ENCODE measurements around the gene C19orf53. TPM values are rescaled to one million over a fixed set of nuclear protein-coding genes. Genes with fewer than 3 reads are reported as not detected.
"Not testable (repeated sequence)": the region's sequence is repeated elsewhere in the genome, so short reads cannot be mapped to it uniquely, and the experiment has no call there.

Gene C19orf53
- total RNA-seq, 1 donor from 2014 or later, result 71.5 TPM

DNA sequence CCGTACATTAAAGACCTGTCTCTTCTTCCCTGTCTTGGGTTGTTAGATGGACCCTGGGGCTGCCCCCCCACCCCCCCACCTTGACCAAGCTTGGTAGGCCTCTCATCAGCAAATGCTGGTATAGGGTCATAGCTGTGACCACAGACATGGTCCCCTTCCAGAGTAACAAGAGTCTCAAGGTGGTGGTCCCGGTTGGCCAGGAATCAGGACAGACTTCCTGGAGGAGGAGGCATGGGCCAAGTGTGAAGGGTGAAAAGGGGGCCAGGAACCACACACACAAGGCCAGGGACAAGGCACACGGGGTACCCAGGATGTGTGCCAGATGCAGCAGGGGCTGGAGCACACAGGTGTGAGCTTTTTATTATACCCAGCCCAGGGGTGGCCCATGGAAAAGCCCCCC, 11.0 kb upstream of the C19orf53 start:
- no peak for DNase-seq (ENCODE audit: low spot score)

DNA sequence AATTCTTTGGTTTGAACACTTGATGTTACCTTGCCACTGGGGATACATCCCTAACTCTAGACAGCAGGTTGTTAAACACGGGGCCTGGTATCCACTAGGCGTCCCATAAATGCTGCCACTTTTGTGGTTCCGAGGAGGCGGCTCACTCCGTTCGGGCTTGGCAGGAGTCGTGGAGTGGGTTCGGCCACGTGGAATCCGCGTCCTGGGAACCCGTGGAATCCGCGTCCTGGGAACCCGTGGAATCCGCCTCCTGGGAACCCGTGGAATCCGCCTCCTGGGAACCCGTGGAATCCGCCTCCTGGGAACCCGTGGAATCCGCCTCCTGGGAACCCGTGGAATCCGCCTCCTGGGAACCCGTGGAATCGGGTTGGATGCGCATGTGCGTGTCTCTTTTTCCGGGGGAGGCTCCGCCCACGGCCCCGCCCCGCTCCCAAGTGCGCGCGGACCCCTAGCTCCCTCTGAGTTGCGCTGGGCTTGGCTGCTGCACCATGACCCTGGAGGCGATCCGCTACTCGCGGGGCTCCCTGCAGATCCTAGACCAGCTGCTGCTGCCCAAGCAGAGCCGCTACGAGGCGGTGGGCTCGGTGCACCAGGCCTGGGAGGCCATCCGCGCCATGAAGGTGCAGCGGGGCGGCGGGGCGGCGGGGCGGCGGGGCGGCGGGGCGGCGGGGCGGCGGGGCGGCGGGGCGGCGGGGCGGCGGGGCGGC, 10.0 kb upstream of the C19orf53 start, which contains the start of gene MRI1:
Gene MRI1, plus strand, starts transcription at position 422 of the 707 bp plus-strand sequence. Its CDS starts 67 bp downstream, at position 489.
- no peak for DNase-seq (ENCODE audit: low spot score)

DNA sequence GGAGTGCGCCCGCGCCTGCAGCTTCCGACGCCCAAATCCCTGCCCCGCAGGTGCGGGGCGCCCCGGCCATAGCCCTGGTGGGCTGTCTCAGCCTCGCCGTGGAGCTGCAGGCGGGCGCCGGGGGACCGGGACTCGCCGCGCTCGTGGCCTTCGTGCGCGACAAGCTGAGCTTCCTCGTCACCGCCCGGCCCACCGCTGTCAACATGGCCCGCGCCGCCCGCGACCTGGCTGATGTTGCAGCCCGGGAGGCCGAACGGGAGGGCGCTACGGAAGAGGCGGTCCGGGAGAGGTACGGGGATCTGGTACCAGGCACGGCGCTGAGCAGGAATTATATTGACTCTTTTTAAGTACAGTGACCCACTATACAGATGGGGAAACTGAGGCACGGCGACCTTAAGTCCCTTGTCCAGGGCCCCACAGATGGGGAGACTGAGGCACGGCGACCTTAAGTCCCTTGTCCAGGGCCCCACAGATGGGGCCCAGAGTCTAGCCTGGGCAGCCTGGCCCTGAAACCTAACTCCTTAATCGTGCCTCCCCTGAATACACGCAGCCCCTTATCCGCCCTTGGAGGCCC, 9.3 kb upstream of the C19orf53 start:
- DNase-seq (ENCODE audit: low spot score), result no peak

DNA sequence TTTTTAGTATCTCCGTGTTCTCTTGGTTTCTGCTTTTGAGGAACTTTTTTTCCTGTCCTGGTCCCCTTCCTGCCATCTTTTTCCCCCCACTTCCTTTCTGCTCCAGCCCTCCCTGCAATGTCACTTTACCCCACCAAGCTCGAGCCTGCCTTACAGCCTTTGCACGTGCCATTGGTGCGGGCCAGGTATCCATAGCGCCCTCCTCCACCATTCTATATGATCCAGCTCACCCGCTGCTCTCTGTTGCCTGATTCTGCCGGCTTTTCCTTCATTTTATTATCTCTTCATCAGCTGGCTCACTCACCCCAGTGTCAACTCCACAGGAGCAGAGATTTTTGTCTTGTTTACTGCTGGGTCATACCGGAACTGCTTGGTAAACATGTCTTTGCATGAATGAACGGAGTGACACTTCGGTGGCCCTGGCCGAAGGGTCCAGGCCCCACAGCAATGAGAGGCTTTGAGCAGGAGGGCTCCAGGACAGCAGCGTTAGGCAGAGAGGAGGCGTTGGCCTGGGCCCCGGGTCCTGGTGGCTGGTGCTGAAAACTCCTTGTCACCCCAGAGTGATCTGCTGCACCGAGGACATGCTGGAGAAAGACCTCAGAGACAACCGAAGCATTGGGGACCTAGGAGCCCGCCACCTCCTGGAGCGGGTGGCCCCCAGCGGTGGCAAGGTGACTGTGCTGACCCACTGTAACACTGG, 8.7 kb upstream of the C19orf53 start:
- DNase-seq (ENCODE audit: low spot score), result no peak

DNA sequence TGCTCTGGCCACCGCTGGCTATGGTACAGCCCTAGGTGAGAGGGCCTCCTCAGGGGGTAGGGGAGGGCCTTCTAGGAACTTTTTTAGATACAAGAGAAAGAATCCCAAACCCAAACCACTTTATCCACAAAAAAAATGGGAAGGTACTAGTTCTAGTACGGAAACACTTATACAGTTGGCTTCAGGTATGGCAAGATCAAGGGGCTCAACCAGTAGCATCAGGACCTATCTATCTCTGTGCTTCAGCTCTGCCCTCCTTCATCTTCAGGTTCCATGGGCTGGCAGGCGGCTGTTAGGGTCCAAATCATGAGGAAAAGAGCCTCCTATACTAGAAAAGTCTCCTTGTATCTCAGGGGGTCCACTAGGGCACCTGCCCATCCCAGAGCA, 8.2 kb upstream of the C19orf53 start:
- no peak for DNase-seq (ENCODE audit: low spot score)

DNA sequence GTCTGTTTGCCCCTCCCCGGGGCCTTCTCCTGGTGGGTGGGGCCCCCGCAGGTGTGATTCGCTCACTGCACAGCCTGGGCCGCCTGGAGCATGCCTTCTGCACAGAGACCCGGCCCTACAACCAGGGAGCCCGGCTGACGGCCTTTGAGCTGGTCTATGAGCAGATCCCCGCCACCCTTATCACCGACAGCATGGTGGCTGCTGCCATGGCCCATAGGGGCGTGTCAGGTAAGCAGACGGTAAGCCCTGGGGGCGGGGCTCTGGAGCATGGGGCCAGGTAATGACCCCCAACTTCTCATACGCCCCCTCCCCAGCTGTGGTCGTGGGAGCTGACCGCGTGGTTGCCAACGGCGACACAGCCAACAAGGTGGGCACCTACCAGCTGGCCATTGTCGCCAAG, 5.7 kb upstream of the C19orf53 start:
- DNase-seq (ENCODE audit: low spot score), result no peak

DNA sequence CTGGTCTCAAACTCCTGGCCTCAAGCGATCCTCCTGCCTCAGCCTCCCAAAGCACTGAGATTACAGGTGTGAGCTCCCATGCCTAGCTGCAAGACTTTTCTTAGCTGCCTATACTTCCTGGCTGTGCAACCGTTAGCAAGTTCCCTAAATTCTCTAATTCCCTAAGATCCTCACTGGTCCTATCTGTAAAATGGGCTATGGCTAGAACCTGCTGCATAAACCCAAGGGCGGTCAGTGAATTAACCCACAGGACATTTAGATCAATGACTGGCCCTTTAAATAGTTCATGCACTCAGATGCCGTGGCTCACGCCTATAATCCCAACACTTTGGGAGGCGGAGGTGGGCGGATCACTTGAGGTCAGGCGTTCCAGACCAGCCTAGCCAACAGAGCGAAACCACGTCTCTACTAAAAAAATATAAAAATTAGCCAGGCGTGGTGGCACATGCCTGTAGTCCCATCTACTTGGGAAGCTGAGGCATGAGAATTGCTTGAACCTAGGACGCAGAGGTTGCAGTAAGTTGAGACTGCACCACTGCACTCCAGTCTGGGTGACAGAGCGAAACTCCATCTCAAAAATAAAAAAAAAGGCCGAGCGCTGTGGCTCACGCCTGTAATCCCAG, 4.1 kb upstream of the C19orf53 start:
- DNase-seq (ENCODE audit: low spot score), result no peak

DNA sequence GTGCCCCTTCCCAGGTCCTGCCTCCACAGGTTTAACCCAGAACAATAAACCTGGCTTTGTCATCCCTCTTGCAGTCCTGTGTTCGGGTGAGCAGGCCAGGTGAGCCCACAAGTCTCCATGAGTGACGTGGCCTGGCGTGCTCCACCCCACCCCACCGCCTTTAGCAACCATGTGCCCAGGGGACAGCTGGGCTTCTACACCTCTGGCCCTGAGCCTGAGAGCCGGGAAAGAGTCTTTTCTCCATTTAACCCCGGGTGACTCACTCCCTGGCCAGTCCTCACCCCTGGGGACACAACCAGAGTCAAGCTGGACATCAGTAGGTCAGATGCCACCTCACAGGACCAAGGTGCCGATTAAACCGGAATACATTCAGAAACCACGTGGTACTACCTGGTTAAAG, 4.1 kb downstream of the C19orf53 start:
- DNase-seq (ENCODE audit: low spot score), result no peak

DNA sequence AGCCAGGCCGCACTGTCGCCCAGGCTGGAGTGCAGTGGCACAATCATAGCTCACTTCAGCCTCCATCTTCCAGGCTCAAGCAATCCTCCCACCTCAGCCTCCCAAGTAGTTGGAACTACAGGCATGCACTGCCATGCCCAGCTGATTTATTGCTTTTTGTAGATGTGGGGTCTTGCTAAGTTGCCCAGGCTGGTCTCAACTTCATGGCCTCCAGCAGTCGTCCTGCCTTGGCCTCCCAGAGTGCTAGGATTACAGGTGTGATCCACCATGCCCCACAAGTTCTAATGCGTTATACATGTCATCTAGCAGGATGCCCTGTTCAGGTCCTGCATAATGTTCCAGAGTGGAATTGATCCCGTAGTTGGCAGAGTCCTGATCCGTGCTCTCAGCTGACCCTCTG, 4.6 kb downstream of the C19orf53 start:
- DNase-seq (ENCODE audit: low spot score), result no peak

DNA sequence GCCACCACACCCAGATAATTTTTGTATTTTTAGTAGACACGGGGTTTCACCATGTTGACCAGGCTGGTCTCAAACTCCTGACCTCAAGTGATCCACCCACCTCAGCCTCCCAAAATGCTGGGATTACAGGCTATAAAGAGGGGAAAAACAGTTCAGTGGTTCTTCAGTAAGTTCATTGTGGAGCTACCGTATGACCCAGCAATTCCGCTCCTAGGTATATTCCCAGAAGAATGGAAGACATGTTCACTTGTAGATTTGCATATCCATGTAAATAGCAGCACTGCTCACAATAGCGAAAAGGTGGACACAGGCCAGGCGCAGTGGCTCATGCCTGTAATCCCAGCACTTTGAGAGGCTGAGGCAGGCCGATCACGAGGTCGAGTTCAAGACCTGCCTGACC, 5.5 kb downstream of the C19orf53 start:
- not testable (repeated sequence) for DNase-seq (ENCODE audit: low spot score)

DNA sequence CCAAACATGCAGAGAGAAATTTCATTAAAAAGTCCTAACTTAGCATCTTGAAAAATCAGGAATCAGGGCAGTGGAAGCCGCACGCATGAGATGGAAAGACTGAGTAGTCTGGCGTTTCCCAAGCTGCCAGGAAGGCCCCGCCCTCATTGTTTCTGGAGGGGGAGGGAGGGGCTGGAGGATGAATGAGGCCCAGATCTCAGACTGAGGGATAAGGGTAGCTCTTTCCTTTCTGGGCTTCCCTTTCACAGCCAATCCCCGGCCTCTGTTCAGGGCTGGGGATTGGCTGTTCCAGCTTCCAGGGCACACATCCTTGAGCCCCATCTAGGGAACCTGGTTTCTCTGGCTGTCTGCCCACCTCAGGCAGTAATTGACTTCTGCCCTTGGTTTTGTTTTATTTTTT, 7.3 kb downstream of the C19orf53 start:
- no peak for DNase-seq (ENCODE audit: low spot score)

DNA sequence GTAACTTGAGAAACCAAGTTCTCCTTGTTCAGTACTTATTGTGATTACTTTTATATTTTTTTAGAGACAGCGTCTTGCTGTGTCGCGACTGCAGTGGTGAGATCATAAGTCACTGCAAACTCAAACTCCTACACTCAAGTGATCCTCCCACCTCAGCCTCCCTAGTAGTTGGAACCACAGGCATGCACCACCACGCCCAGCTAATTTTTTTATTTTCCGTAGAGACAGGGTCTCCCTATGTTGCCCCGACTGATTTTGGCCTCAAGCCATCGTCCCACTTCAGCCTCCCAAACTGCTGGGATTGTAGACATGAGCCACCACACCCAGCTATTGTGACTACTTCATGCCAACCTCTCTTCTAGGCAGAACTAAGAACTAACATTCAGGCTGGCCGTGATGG, 8.3 kb downstream of the C19orf53 start:
- DNase-seq (ENCODE audit: low spot score), result no peak

DNA sequence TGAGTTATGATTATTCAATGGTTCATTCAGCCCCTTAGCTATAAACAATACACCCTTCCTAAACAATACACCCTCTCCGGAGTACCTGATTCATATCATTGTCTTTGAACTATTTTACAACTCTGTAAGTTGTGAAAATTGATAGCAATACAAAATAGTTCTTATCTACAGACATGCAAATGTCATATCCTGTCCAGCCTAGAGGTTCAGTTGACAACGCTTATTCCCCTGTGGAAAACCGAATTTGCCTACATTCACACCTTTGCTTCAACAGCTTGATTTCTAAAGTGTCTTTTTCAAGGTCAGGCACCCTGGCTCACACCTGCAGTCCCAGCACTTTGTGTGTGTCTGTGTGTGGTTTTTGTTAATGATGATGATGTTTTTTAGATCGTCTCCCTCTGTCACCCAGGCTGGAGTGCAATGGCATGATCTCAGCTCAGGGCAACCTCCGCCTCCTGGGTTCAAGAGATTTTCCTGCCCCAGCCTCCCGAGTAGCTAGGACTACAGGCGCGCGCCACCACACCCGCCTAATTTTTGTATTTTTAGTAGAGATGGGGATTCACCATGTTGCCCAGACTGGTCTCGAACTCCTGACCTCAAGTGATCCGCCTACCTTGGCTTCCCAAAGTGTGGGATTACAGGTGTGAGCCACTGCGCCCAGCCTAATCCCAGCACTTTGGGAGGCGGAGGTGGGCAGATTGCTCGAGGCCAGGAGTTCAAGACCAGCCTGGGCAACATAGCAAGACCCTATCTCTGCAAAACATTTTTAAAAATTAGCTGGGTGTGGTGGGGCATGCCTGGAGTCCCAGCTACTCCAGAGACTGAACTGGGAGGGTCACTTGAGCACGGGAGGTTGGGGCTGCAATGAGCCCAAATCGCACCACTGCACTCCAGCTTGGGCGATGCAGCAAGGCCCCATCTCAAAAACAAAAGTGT, 9.6 kb downstream of the C19orf53 start:
- DNase-seq (ENCODE audit: low spot score), result no peak

DNA sequence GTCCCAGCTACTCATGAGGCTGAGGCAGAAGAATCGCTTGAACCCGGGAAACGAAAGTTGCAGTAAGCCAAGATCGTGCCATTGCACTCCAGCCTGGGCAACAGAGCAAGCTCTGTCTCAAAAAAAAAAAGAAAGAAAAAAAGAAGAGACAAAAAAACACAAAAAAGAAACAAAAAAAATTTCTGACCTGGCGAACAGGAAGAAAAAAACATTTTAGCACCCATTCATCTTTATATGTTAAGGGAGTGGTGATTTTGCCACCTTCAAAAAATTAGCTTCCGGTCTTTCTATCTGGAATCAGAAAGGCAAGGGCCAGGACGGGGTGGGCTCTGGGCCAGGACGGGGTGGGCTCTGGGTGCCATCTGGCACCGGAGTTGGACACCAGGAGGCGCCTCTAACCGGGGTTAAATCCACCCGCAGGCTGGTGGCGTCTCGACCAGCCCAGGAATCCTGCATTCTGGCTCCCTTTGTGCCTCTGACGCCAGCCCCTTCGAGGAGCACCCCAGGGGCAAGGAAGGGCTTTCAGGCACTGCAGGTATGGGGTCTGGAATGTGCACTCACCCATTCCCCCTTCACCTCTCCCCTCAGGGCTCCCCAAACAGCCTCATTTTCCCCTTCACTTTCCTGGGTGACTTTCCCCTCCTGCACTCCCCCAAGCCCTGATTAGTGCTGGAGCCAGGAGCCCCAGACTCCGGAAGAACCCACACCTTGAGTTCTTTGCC, 10.6 kb downstream of the C19orf53 start:
- no peak for DNase-seq (ENCODE audit: low spot score)

DNA sequence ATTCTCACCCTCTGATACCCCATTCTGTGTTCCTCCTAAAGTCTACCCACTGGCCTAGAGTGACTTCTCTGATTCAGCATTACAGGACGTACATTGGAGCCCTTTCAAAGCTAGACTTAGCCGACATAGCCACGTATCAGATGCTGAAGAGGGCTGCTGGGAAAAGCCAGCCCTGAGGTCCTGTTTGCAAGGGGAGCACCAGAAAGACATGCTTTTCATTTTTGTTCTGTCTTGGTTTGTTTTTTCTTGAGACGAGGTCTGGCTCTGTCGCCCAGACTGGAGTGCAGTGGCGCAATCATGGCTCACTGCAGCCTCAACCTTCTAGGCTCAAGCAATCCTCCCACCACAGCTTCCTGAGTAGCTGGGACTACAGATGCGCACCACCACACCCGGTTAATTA, 14.7 kb downstream of the C19orf53 start:
- DNase-seq (ENCODE audit: low spot score), result no peak

DNA sequence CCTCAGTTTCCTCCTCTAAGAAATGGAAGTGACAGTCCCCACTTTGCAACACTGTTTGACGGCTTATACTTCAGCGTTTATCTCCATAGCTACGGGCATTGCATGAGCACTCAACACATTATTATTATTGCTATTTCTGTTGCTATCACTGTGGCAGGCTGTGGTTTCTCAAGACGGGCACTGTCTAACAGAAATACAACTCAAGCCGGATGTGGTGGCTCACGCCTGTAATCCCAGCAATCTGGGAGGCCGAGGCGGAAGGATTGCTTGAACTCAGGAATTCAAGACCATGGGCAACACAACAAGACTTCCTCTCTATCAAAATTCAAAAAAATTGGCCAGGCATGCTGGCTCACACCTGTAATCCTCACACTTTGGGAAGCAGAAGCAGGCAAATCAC, 16.1 kb downstream of the C19orf53 start:
- no peak for DNase-seq (ENCODE audit: low spot score)

DNA sequence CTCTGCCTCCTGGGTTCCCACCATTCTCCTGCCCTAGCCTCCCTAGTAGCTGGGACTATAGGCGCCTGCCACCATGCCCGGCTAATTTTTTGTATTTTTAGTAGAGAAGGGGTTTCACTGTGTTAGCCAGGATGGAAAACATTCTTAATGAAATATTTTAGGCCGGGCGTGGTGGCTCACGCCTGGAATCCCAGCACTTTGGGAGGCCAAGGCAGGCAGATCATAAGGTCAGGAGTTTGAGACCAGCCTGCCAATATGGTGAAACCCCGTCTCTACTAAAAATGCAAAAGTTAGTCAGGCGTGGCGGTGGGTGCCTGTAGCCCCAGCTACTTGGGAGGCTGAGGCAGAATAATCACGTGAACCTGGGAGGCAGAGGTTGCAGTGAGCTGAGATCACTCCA, 19.1 kb downstream of the C19orf53 start:
- not testable (repeated sequence) for DNase-seq (ENCODE audit: low spot score)

DNA sequence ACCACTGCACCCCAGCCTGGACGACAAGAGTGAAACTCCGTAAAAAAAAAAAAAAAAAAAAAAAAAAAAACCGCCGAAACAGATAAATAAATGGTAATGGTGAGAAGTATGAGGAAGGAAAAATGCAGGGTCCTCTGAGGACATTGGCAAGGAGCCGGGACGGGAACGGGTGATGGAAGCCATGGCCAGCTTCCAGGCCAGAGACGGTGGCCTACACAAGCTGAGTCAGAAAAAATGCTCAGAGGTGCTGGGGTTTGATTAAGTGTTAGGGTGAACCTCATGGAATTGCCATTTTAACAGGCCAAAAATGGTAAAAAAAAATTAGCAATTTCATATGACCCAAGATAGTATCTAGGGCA, 20.1 kb downstream of the C19orf53 start:
- DNase-seq (ENCODE audit: low spot score), result no peak

DNA sequence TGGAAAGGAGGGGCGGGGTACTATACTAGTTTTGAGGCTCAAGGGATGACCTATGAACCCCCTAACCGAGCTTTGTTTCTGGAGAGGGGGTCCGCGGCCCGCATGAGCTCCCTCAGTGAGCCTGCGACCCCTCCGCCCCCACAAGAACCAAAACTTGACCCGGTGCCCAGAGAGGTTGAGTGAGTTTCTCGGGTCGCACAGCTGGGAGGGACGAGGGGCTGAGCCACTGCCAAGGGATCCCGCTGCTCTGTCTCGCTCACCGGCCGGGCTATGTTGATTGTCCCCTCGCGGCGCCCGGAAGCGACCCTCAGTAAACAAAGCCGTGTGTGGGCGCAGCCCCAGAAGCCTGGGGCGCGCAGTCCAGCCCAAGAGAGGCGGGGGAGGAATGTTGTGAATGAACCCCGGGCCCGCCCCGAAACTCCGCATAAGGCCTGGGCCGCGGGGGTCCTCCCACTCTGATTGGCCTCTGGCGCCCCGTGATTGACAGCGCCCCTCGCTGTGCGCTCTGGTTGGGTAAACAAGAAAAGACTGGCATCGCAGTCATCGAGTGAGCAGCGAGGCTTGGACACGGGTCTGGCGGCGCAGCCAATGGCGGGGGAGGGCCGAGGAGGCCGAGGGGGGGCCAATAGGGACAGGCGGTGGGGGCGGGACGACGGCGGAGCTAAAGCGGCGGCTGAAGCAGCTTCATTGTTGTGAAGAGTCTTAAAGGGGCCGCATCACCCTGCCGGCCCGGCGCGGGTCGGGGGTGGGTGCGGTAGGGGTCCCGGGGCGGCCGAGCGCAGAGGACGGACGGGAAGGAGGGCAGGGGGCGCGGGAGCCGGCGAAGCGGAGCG, 20.7 kb downstream of the C19orf53 start, which contains the start of gene ZSWIM4:
Gene ZSWIM4, plus strand, starts transcription at position 687 of the 833 bp plus-strand sequence. CDS start 206 bp downstream, outside the sequence.
- peak; percentile 99 for DNase-seq (ENCODE audit: low spot score)
